ENCODE results near the gene ECE2. TPM values are rescaled to one million over a fixed set of nuclear protein-coding genes. Genes with fewer than 3 reads are reported as not detected.

The ECE2 gene
- total and polyA plus RNA-seq, 10 donors = not detected

- Histone ChIP-seq H3K36me3 (no peaks in the 10 kb centered on the region), H3K9me3 (no peaks in the 10 kb centered on the region), H3K4me1 (no peaks in the 10 kb centered on the region), H3K4me3 (no peak overlapping the region), H3K27me3 (replicated peaks in 1 of 7) (peaks cover 0 to 44% (median 3%) of the 10 kb centered on the region in 7 donors), H3K27ac (no peak overlapping the region)
- 88 to 93% (median 88%) methylated on average over 21 to 22 of the region's 22 CpGs for WGBS, 5 donors
- TF ChIP-seq, protein P1, sequence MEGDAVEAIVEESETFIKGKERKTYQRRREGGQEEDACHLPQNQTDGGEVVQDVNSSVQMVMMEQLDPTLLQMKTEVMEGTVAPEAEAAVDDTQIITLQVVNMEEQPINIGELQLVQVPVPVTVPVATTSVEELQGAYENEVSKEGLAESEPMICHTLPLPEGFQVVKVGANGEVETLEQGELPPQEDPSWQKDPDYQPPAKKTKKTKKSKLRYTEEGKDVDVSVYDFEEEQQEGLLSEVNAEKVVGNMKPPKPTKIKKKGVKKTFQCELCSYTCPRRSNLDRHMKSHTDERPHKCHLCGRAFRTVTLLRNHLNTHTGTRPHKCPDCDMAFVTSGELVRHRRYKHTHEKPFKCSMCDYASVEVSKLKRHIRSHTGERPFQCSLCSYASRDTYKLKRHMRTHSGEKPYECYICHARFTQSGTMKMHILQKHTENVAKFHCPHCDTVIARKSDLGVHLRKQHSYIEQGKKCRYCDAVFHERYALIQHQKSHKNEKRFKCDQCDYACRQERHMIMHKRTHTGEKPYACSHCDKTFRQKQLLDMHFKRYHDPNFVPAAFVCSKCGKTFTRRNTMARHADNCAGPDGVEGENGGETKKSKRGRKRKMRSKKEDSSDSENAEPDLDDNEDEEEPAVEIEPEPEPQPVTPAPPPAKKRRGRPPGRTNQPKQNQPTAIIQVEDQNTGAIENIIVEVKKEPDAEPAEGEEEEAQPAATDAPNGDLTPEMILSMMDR (IDR thresholded peaks at IDR 0.05 in 8 of 11, conservative IDR thresholded peaks at IDR 0.05 in 3 of 11) = no peak
- TF ChIP-seq POLR2A (IDR thresholded peaks at IDR 0.05) (no peak), POLR2AphosphoS5 (IDR thresholded peaks at IDR 0.05) (no peak)
- DNase-seq = no peak
- intact Hi-C loops (cut with DNase I; ENCODE audit: low total_unique reads) = no loop called here
Observed at GRCh38 chr3:184291044-184291737, 15.4 kb downstream of the ECE2 start.

- 89 to 96% (median 94%) methylated on average over 20 to 21 of the region's 21 CpGs for whole genome bisulfite sequencing, 5 donors
- H3K9me3 ChIP-seq = no peaks in the 10 kb centered on the region
- no peaks in the 10 kb centered on the region for H3K4me1 ChIP-seq
- H3K27me3 ChIP-seq (replicated peaks in 1 of 7) = peaks cover 0 to 37% (median 3%) of the 10 kb centered on the region in 7 donors
- no peak overlapping the region for H3K27ac ChIP-seq
- TF ChIP-seq, protein P1 (IDR thresholded peaks at IDR 0.05 in 8 of 11, conservative IDR thresholded peaks at IDR 0.05 in 3 of 11) = no peak
- TF ChIP-seq POLR2A (IDR thresholded peaks at IDR 0.05) = no peak
- no peak for TF ChIP-seq POLR2AphosphoS5 (IDR thresholded peaks at IDR 0.05)
- no peak for DNase-seq
- no peak overlapping the region for H3K4me3 ChIP-seq
- intact Hi-C loops (cut with DNase I; ENCODE audit: low total_unique reads) = no loop called here
- no peaks in the 10 kb centered on the region for H3K36me3 ChIP-seq
Observed at GRCh38 chr3:184291738-184292445, 16.1 kb downstream of the ECE2 start.

DNA sequence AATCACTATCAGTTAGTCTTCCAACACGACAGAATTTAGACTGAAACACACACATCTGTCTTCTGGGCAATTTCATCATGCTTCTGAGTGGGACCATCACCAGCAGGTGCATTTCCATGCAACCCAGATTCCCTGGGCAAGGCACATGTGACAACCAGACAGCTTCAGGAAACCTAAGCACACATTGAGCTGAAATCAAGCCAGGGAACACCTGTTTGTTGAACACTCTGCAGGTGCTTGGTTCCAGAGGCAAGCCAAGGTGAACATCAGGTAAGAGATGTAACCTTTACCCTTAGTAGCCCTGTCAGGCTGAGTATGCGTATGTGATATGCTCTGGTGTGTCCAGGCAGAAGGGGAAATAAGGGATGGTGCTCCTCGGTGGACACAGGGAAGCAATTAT lies 19.9 kb downstream of the ECE2 start:
- no peaks in the 10 kb centered on the region for H3K9me3 ChIP-seq

More for the DNA sequence above, 19.9 kb downstream of the ECE2 start:
- TF ChIP-seq POLR2A (IDR thresholded peaks at IDR 0.05) (no peak), POLR2AphosphoS5 (IDR thresholded peaks at IDR 0.05) (no peak)
- TF ChIP-seq, protein P1 (IDR thresholded peaks at IDR 0.05 in 8 of 11, conservative IDR thresholded peaks at IDR 0.05 in 3 of 11) = no peak
- peaks cover 0 to 9% (median 5%) of the 10 kb centered on the region in 6 donors for H3K36me3 ChIP-seq
- H3K27me3 ChIP-seq (replicated peaks in 1 of 7) = peaks cover 0 to 14% (median 0%) of the 10 kb centered on the region in 7 donors
- no peak overlapping the region for H3K27ac ChIP-seq
- no peak overlapping the region for H3K4me3 ChIP-seq
- 71 to 79% (median 76%) methylated on average over 3 of the region's 3 CpGs for WGBS, 5 donors
- intact Hi-C loops (cut with DNase I; ENCODE audit: low total_unique reads) = no loop called here
- DNase-seq = no peak
- H3K4me1 ChIP-seq = peaks cover 13 to 23% (median 19%) of the 10 kb centered on the region in 6 donors
